A549 (cell line): ENCODE measurements around the gene ZGPAT. TPM values are rescaled to one million over a fixed set of nuclear protein-coding genes. Genes with fewer than 3 reads are reported as not detected.

ENCODE experiments used
- ATAC-seq, 2 experiments: fragments of 200-7000 bp in 1 of 2; fragments of >200 bp in 1 of 2; cut with Nextera tagmentation in 1 of 2; cut with Tn5 transposase in 1 of 2; 3 replicates each; pipeline versions ENCODE4 v1.8.0 to v1.9.1; 2018 to 2020; ENCODE audit warnings: mild to moderate bottlenecking in 1 of 2, moderate library complexity in 1 of 2
- CTCF ChIA-PET: fragments of 300-600 bp; sonication (Branson Sonifier 250); formaldehyde crosslinking; extraction: SDS; loops from one replicate; lab custom pipeline; 2021; ENCODE audit warnings: antibody characterized with exemption, inconsistent platforms; lab: Yijun Ruan, JAX
- POLR2A ChIA-PET: fragments of 350-600 bp; formaldehyde crosslinking; extraction: SDS; loops from one replicate; lab custom pipeline; 2021; ENCODE audit warnings: antibody characterized with exemption, inconsistent platforms; lab: Yijun Ruan, JAX
- DNase-seq, 2 experiments: peaks; one replicate each; pipeline versions ENCODE4 v3.0.0 to v3.0.0-alpha.2; 2011 to 2016; ENCODE audit warnings: low read depth in 1 of 2, low spot score in 1 of 2
- FAIRE-seq: peaks from 2 replicates; lab custom pipeline; 2011; peaks lifted over from hg19 to GRCh38; lab: Jason Lieb, UNC
- H3K27ac ChIP-seq, 2 experiments: fragments of >200 bp; sonication (Bioruptor Twin); formaldehyde crosslinking; 3 replicates each; pipeline ENCODE4 v1.5.1; 2016 to 2017
- H3K4me1 ChIP-seq: fragments of >200 bp; sonication (Bioruptor Twin); formaldehyde crosslinking; 3 replicates; pipeline ENCODE4 v1.6.1; 2016
- H3K4me2 ChIP-seq: fragments of >200 bp; sonication (Bioruptor Twin); formaldehyde crosslinking; 3 replicates; pipeline ENCODE4 v1.6.1; 2016
- H3K4me3 ChIP-seq: fragments of >200 bp; sonication (Bioruptor Twin); formaldehyde crosslinking; 3 replicates; pipeline ENCODE4 v1.5.1; 2016
- H3K9me3 ChIP-seq: fragments of >200 bp; sonication (Bioruptor Twin); formaldehyde crosslinking; 3 replicates; pipeline ENCODE4 v1.6.1; 2016
- BCL3 ChIP-seq: fragments of >200 bp; sonication (Bioruptor Twin); formaldehyde crosslinking; IDR thresholded peaks from 3 replicates; pipeline ENCODE4 v1.6.1; 2016
- CBX2 ChIP-seq: fragments of 200-600 bp; sonication (generic); IDR thresholded peaks from 2 replicates; pipeline ENCODE4 v1.6.1; 2016; ENCODE audit warnings: low read depth, mild to moderate bottlenecking, borderline replicate concordance
- ELK1 ChIP-seq: fragments of 150-350 bp; IDR thresholded peaks from 2 replicates; pipeline ENCODE4 v1.6.1; 2014; ENCODE audit warnings: low read depth, mild to moderate bottlenecking, low read length
- ESRRA ChIP-seq: fragments of 150-350 bp; IDR thresholded peaks from 2 replicates; pipeline ENCODE4 v1.6.1; 2014; ENCODE audit warnings: mild to moderate bottlenecking, low read length, borderline replicate concordance
- FOSB ChIP-seq: fragments of 250-450 bp; sonication (Bioruptor Pico); IDR thresholded peaks from 2 replicates; pipeline ENCODE4 v1.5.0; 2020; ENCODE audit warnings: mild to moderate bottlenecking, moderate library complexity
- FOSL2 ChIP-seq, 2 experiments: fragments of 450-650 bp in 1 of 2; fragments of >200 bp in 1 of 2; sonication (Bioruptor Twin) in 1 of 2; formaldehyde crosslinking; IDR thresholded peaks; 2 replicates each; pipeline versions ENCODE4 v1.5.0 to v1.6.1; 2016 to 2020; ENCODE audit warnings: mild to moderate bottlenecking in 1 of 2, moderate library complexity in 1 of 2
- FOXS1 ChIP-seq: fragments of 250-450 bp; sonication (Bioruptor Pico); IDR thresholded peaks from 2 replicates; pipeline ENCODE4 v1.5.0; 2020; ENCODE audit warnings: mild to moderate bottlenecking, moderate library complexity
- HES2 ChIP-seq: fragments of >200 bp; sonication (Bioruptor Twin); formaldehyde crosslinking; IDR thresholded peaks from 2 replicates; pipeline ENCODE4 v1.6.1; 2016
- HEYL ChIP-seq: fragments of 250-450 bp; sonication (Bioruptor Pico); IDR thresholded peaks from 2 replicates; pipeline ENCODE4 v1.8.0; 2021; ENCODE audit warnings: mild to moderate bottlenecking, moderate library complexity
- HOXB13 ChIP-seq: fragments of 250-450 bp; sonication (Bioruptor Pico); IDR thresholded peaks from 2 replicates; pipeline ENCODE4 v1.5.0; 2020; ENCODE audit warnings: low read depth, mild to moderate bottlenecking, moderate library complexity
- HOXB5 ChIP-seq: fragments of 250-450 bp; sonication (Bioruptor Pico); IDR thresholded peaks from 2 replicates; pipeline ENCODE4 v1.5.0; 2020; ENCODE audit warnings: mild to moderate bottlenecking, moderate library complexity
- JUN ChIP-seq, 2 experiments: fragments of >200 bp; sonication (Bioruptor Twin); formaldehyde crosslinking; IDR thresholded peaks; 2 replicates in 1 of 2; 3 replicates in 1 of 2; pipeline ENCODE4 v1.6.1; 2016 to 2017
- JUNB ChIP-seq: fragments of >200 bp; sonication (Bioruptor Twin); formaldehyde crosslinking; IDR thresholded peaks from 2 replicates; pipeline ENCODE4 v1.6.1; 2016
- MAFK ChIP-seq: fragments of 450-650 bp; IDR thresholded peaks from 2 replicates; pipeline ENCODE4 v1.6.1; 2014; ENCODE audit not compliant: partially characterized antibody
- MAX ChIP-seq: IDR thresholded peaks from 2 replicates; pipeline ENCODE4 v1.6.1; 2012
- PBX3 ChIP-seq: IDR thresholded peaks from 2 replicates; pipeline ENCODE4 v1.6.1; 2012
- POLR2A ChIP-seq: IDR thresholded peaks from 2 replicates; pipeline ENCODE4 v1.6.1; 2012; ENCODE audit warnings: mild to moderate bottlenecking, low read length
- POLR2AphosphoS2 ChIP-seq: conservative IDR thresholded peaks from 2 replicates; pipeline ENCODE4 v1.6.1; 2012; ENCODE audit warnings: low read length, improper control_type of control experiment, inconsistent platforms
- RARB ChIP-seq: fragments of 250-450 bp; sonication (Bioruptor Pico); IDR thresholded peaks from 2 replicates; pipeline ENCODE4 v1.8.0; 2021; ENCODE audit warnings: mild to moderate bottlenecking, moderate library complexity
- REST ChIP-seq: fragments of 200-600 bp; sonication (generic); IDR thresholded peaks from 2 replicates; pipeline ENCODE4 v1.6.1; 2016; ENCODE audit warnings: antibody characterized with exemption, mild to moderate bottlenecking, moderate library complexity
- RFX5 ChIP-seq: fragments of 450-650 bp; IDR thresholded peaks from 2 replicates; pipeline ENCODE4 v1.7.1; 2014; ENCODE audit warnings: antibody characterized with exemption, mild to moderate bottlenecking, moderate library complexity
- SMC3 ChIP-seq: fragments of >200 bp; sonication (Bioruptor Twin); formaldehyde crosslinking; IDR thresholded peaks from 3 replicates; pipeline ENCODE4 v1.6.1; 2018; ENCODE audit warnings: inconsistent platforms
- TP53 ChIP-seq: fragments of 250-450 bp; sonication (Bioruptor Pico); IDR thresholded peaks from 2 replicates; pipeline ENCODE4 v1.5.0; 2021; ENCODE audit warnings: mild to moderate bottlenecking, moderate library complexity
- ZNF302 ChIP-seq: fragments of 250-450 bp; sonication (Bioruptor Pico); IDR thresholded peaks from 2 replicates; pipeline ENCODE4 v1.9.0; 2021; ENCODE audit warnings: inconsistent platforms, mild to moderate bottlenecking, moderate library complexity
- WGBS: methylation state at CpG from one replicate; pipeline ENCODE4 v1.1.6; 2017; ENCODE audit errors: missing lambda C conversion rate; 5-methylcytosine and 5-hydroxymethylcytosine counted together
- polyA plus RNA-seq, 4 experiments: library from polyadenylated mRNA; depleted of rRNA in 3 of 4; stranded (reverse); fragments of >200 nt; fragmentation: RNase III in 1 of 4; extraction: RNeasy Plus Mini Kit Qiagen cat#74134 plus additional on column Dnase treatment in 1 of 4; gene quantifications; 2 replicates in 3 of 4; 3 replicates in 1 of 4; pipeline ENCODE4 v1.2.3, GENCODE V29; 2011 to 2017

Gene ZGPAT
- polyA plus RNA-seq, 2 of the 4 experiments (the other 2 are of a cell fraction), result 9.5 to 23.9 TPM

- WGBS, result 62% methylated on average over 5 of the region's 5 CpGs
- no peak for TF ChIP-seq HEYL (CRISPR knock-in tag)
- TF ChIP-seq JUNB, result no peak
- TF ChIP-seq RFX5, result no peak
- no peak for TF ChIP-seq SMC3
- no peak for TF ChIP-seq JUN (IDR thresholded peaks at IDR 0.05)
- no peak for TF ChIP-seq HOXB13 (CRISPR knock-in tag)
- TF ChIP-seq FOSL2 (IDR thresholded peaks at IDR 0.05), result no peak
- no peak for TF ChIP-seq FOSL2 (CRISPR knock-in tag; IDR thresholded peaks at IDR 0.05)
- TF ChIP-seq ELK1, result no peak
- TF ChIP-seq HES2, result no peak
- TF ChIP-seq PBX3, result no peak
- no peak for TF ChIP-seq TP53 (CRISPR knock-in tag)
- ChIA-PET CTCF (no interaction called here), POLR2A (no interaction called here)
- Histone ChIP-seq H3K4me2 (no peak overlapping the region), H3K4me3 (no peak overlapping the region), H3K9me3 (no peaks in the 10 kb centered on the region), H3K4me1 (no peaks in the 10 kb centered on the region), H3K27ac (no peak overlapping the region)
- DNase-seq (no peak), ATAC-seq (no peak), FAIRE-seq (no peak)
Measured at GRCh38 chr20:63731410-63731809, 23.6 kb downstream of the ZGPAT start.

GRCh38 chr20:63732118-63733095 lies 24.6 kb downstream of the ZGPAT start:
- Histone ChIP-seq H3K9me3 (no peaks in the 10 kb centered on the region), H3K4me1 (no peaks in the 10 kb centered on the region), H3K27ac (no peak overlapping the region), H3K4me3 (no peak overlapping the region), H3K4me2 (no peak overlapping the region)
- FAIRE-seq (no peak), DNase-seq (no peak), ATAC-seq (no peak)
- CTCF ChIA-PET, result no interaction called here
- POLR2A ChIA-PET, result no interaction called here
- WGBS, result 86% methylated on average over 38 of the region's 38 CpGs
- no peak for TF ChIP-seq SMC3
- TF ChIP-seq MAX, result no peak
- no peak for TF ChIP-seq FOSB (CRISPR knock-in tag)
- TF ChIP-seq ZNF302 (CRISPR knock-in tag), result no peak
- no peak for TF ChIP-seq CBX2
- no peak for TF ChIP-seq HEYL (CRISPR knock-in tag)
- TF ChIP-seq RARB, result no peak
- TF ChIP-seq FOXS1 (CRISPR knock-in tag), result no peak
- no peak for TF ChIP-seq MAFK
- no peak for TF ChIP-seq POLR2AphosphoS2
- no peak for TF ChIP-seq FOSL2 (IDR thresholded peaks at IDR 0.05)
- TF ChIP-seq FOSL2 (CRISPR knock-in tag; IDR thresholded peaks at IDR 0.05), result no peak
- TF ChIP-seq BCL3, result no peak
- no peak for TF ChIP-seq HOXB5 (CRISPR knock-in tag)
- no peak for TF ChIP-seq ESRRA
- TF ChIP-seq POLR2A, result no peak
- TF ChIP-seq PBX3, result no peak
- TF ChIP-seq REST, result no peak
